GM12878 (cell line): ENCODE measurements around the gene FBLN5.

Experiments used
- JUNB ChIP-seq: IDR thresholded peaks from 2 replicates; pipeline ENCODE4 v1.6.1; 2016; ENCODE audit warnings: antibody characterized with exemption, mild to moderate bottlenecking
- POLR2A ChIP-seq: IDR thresholded peaks from 2 replicates; pipeline ENCODE4 v1.6.1; 2011; ENCODE audit warnings: low read depth, mild to moderate bottlenecking, low read length

DNA sequence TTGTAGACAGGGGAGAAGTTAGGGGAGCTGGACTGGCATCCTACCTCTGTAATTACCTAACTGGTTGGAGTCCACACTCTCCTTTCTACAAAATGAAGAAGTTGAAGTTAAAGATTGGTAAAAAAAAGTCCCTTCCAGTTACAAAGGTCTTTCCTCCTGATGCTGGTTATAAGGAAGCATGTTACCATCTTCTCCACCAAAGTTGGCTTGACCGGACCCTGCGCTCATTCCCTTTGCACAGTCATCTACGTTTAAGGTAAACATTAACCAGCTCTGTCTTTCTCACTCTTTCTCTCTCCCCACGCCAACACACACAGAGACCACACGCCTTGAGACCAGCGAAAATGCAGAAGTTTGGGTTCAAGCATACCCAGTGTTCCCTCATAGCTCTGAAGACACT is 11.9 kb downstream of the FBLN5 start:
- TF ChIP-seq JUNB (no peak), POLR2A (no peak)
